Gastroesophageal sphincter (tissue), 4 donors: ENCODE data around the gene FAM89B. TPM values are rescaled to one million over a fixed set of nuclear protein-coding genes. Genes with fewer than 3 reads are reported as not detected.
A peak's percentile ranks its signal among the peaks of the same experiment; 100 is the strongest.
"Not testable (repeated sequence)": the region's sequence is repeated elsewhere in the genome, so short reads cannot be mapped to it uniquely, and the experiment has no call there.

Experiments
- ATAC-seq: fragments of 150-250 bp; one replicate; pipeline ENCODE4 v1.9.1; 2016; ENCODE audit warnings: mild to moderate bottlenecking, moderate library complexity
- H3K27ac ChIP-seq, 4 donors: fragments of 200-600 bp; sonication (generic) in 3 of 4; 1 replicate in 3 of 4; 2 replicates in 1 of 4; pipeline ENCODE4 v1.5.1; 2016 to 2019
- H3K27me3 ChIP-seq: fragments of 200-600 bp; sonication (generic); one replicate; pipeline ENCODE4 v1.5.1; 2019
- H3K36me3 ChIP-seq, 2 donors: fragments of 200-600 bp; sonication (generic); one replicate each; pipeline ENCODE4 v1.5.1; 2019; ENCODE audit warnings: control low read depth in 1 of 2
- H3K4me1 ChIP-seq, 3 donors: fragments of 200-600 bp; sonication (generic); 1 replicate in 2 of 3; 2 replicates in 1 of 3; pipeline ENCODE4 v1.5.1; 2016 to 2019; ENCODE audit warnings: control low read depth in 2 of 3
- H3K4me3 ChIP-seq, 2 donors: fragments of 200-600 bp; sonication (generic); one replicate each; pipeline ENCODE4 v1.5.1; 2019; ENCODE audit warnings: mild to moderate bottlenecking in 1 of 2, moderate library complexity in 1 of 2
- H3K9me3 ChIP-seq, 3 donors: fragments of 200-600 bp; sonication (generic); one replicate each; pipeline ENCODE4 v1.5.1; 2017 to 2019; ENCODE audit warnings: control low read depth in 2 of 3
- CTCF ChIP-seq, 4 experiments: fragments of 200-600 bp in 2 of 4; fragments of 450-650 bp in 2 of 4; sonication (generic) in 1 of 4; IDR thresholded peaks; one replicate each; pipeline ENCODE4 v1.5.1; 2017 to 2019; ENCODE audit warnings: antibody characterized with exemption in 4 of 4, mild to moderate bottlenecking in 2 of 4, moderate library complexity in 2 of 4
- EP300 ChIP-seq: sonication (generic); formaldehyde crosslinking; IDR thresholded peaks from one replicate; pipeline ENCODE4 v1.6.1; 2017; ENCODE audit warnings: antibody characterized with exemption, mild to moderate bottlenecking
- POLR2A ChIP-seq, 2 donors: fragments of 450-650 bp; IDR thresholded peaks; one replicate each; pipeline ENCODE4 v1.6.1; 2017; ENCODE audit warnings: antibody characterized with exemption in 2 of 2, mild to moderate bottlenecking in 2 of 2, moderate library complexity in 1 of 2
- POLR2AphosphoS5 ChIP-seq: sonication (generic); formaldehyde crosslinking; IDR thresholded peaks from one replicate; pipeline ENCODE4 v1.6.1; 2017; ENCODE audit warnings: antibody characterized with exemption
- WGBS, 2 donors: methylation state at CpG; one replicate each; pipeline ENCODE4 v1.1.5; 2018; ENCODE audit warnings: low coverage in 1 of 2; 5-methylcytosine and 5-hydroxymethylcytosine counted together
- total RNA-seq, 4 donors: library from RNA; depleted of rRNA; stranded (reverse); fragments of >200 nt; gene quantifications; one replicate each; pipeline ENCODE4 v1.1.0, GENCODE V29; 2016

FAM89B gene
- total RNA-seq, 4 donors from 2014 or later = 36.6 to 68.3 (median 55.0) TPM

- no peak for TF ChIP-seq EP300
- no peak for TF ChIP-seq CTCF (IDR thresholded peaks at IDR 0.05)
- no peak for TF ChIP-seq POLR2A (IDR thresholded peaks at IDR 0.05)
- TF ChIP-seq POLR2AphosphoS5 = no peak
Measured at GRCh38 chr11:65562788-65563187, 9.6 kb upstream of the FAM89B start.

GRCh38 chr11:65563601-65564000, 8.7 kb upstream of the FAM89B start:
- Histone ChIP-seq H3K9me3 (no peaks in the 10 kb centered on the region), H3K36me3 (no peaks in the 10 kb centered on the region), H3K4me3 (no peak overlapping the region), H3K4me1 (peaks cover 0 to 60% (median 29%) of the 10 kb centered on the region in 3 donors), H3K27ac (peak overlapping the region in 2 of 4 donors; percentile 21 to 98), H3K27me3 (no peaks in the 10 kb centered on the region)
- 96 to 100% methylated on average over 2 to 4 of the region's 4 CpGs for WGBS, 2 donors
- no peak for TF ChIP-seq POLR2AphosphoS5
- TF ChIP-seq EP300 = no peak
- no peak for TF ChIP-seq CTCF (IDR thresholded peaks at IDR 0.05)
- no peak for TF ChIP-seq POLR2A (IDR thresholded peaks at IDR 0.05)
- no peak for ATAC-seq

More at GRCh38 chr11:65562788-65563187, 9.6 kb upstream of the FAM89B start:
- Histone ChIP-seq H3K27me3 (no peaks in the 10 kb centered on the region), H3K4me1 (peaks cover 0 to 55% (median 26%) of the 10 kb centered on the region in 3 donors), H3K36me3 (no peaks in the 10 kb centered on the region), H3K4me3 (no peak overlapping the region), H3K9me3 (no peaks in the 10 kb centered on the region), H3K27ac (no peak overlapping the region)
- ATAC-seq = no peak
- WGBS, 2 donors = 75 to 80% methylated on average over 1 to 2 of the region's 9 CpGs

- peak overlapping the region in 3 of 4 donors; percentile 28 to 98 (median 32) for H3K27ac ChIP-seq
- H3K9me3 ChIP-seq, H3K27me3 ChIP-seq, ATAC-seq, H3K36me3 ChIP-seq, H3K4me3 ChIP-seq: not testable (repeated sequence)
- WGBS, 2 donors = 80 to 82% methylated on average over 7 to 8 of the region's 12 CpGs
- peaks cover 0 to 58% (median 24%) of the 10 kb centered on the region in 3 donors for H3K4me1 ChIP-seq
Measured at GRCh38 chr11:65564879-65565559, 7.3 kb upstream of the FAM89B start.

- TF ChIP-seq POLR2A (IDR thresholded peaks at IDR 0.05) (no peak), POLR2AphosphoS5 (no peak), CTCF (IDR thresholded peaks at IDR 0.05) (no peak), EP300 (no peak)
- Histone ChIP-seq H3K9me3 (no peaks in the 10 kb centered on the region), H3K4me1 (peaks cover 0 to 53% (median 17%) of the 10 kb centered on the region in 3 donors), H3K27ac (peak overlapping the region in 3 of 4 donors; percentile 32 to 98 (median 64)), H3K27me3 (no peaks in the 10 kb centered on the region), H3K36me3 (no peaks in the 10 kb centered on the region), H3K4me3 (no peak overlapping the region)
- no peak for ATAC-seq
- 66 to 76% methylated on average over 5 of the region's 7 CpGs for WGBS, 2 donors
Measured at GRCh38 chr11:65565624-65566453, 6.5 kb upstream of the FAM89B start.

GRCh38 chr11:65569164-65569972, 3.0 kb upstream of the FAM89B start:
- no peaks in the 10 kb centered on the region for H3K27me3 ChIP-seq
- no peaks in the 10 kb centered on the region for H3K9me3 ChIP-seq
- H3K4me1 ChIP-seq = peaks cover 8 to 80% (median 37%) of the 10 kb centered on the region in 3 donors
- ATAC-seq = peak; percentile 6
- TF ChIP-seq POLR2A (IDR thresholded peaks at IDR 0.05) (no peak), POLR2AphosphoS5 (no peak), CTCF (IDR thresholded peaks at IDR 0.05) (no peak), EP300 (no peak)
- WGBS, 2 donors = 7 to 24% methylated on average over 10 to 20 of the region's 28 CpGs
- no peaks in the 10 kb centered on the region for H3K36me3 ChIP-seq
- peak overlapping the region; percentile 62 to 99 (median 98) for H3K27ac ChIP-seq
- peak overlapping the region; percentile 61 to 96 for H3K4me3 ChIP-seq
